HEK293 (cell line): ENCODE results near the gene MRPS10.

Source experiments
- AEBP2 ChIP-seq: fragments of 450-650 bp; formaldehyde crosslinking; IDR thresholded peaks from 2 replicates; pipeline ENCODE4 v1.5.1; 2016; ENCODE audit warnings: missing biosample characterization, missing genetic modification characterization, borderline replicate concordance
- CTCF ChIP-seq: fragments of 450-650 bp; formaldehyde crosslinking; IDR thresholded peaks from 2 replicates; pipeline ENCODE4 v1.5.1; 2016; ENCODE audit warnings: missing biosample characterization, missing genetic modification characterization
- RBAK ChIP-seq: fragments of 450-650 bp; formaldehyde crosslinking; IDR thresholded peaks from 2 replicates; pipeline ENCODE4 v1.5.1; 2016; ENCODE audit warnings: missing biosample characterization, missing genetic modification characterization
- TCF7L2 ChIP-seq: IDR thresholded peaks from 2 replicates; pipeline ENCODE4 v1.6.1; 2011; ENCODE audit warnings: low read depth, mild to moderate bottlenecking, inconsistent platforms, low read length, moderate library complexity, borderline replicate concordance
- ZBTB17 ChIP-seq: fragments of 450-650 bp; formaldehyde crosslinking; IDR thresholded peaks from 2 replicates; pipeline ENCODE4 v1.5.1; 2016; ENCODE audit warnings: missing biosample characterization, missing genetic modification characterization
- ZNF239 ChIP-seq: fragments of 450-650 bp; formaldehyde crosslinking; IDR thresholded peaks from 2 replicates; pipeline ENCODE4 v1.5.1; 2016; ENCODE audit warnings: missing biosample characterization, missing genetic modification characterization
- ZNF629 ChIP-seq: fragments of 450-650 bp; formaldehyde crosslinking; IDR thresholded peaks from 2 replicates; pipeline ENCODE4 v1.5.1; 2017; ENCODE audit warnings: missing biosample characterization, missing genetic modification characterization
- ZNF704 ChIP-seq: fragments of 450-650 bp; formaldehyde crosslinking; IDR thresholded peaks from 2 replicates; pipeline ENCODE4 v1.5.1; 2016; ENCODE audit warnings: missing biosample characterization, missing genetic modification characterization

GRCh38 chr6:42236682-42237473 lies 19.2 kb upstream of the MRPS10 start:
- no peak for TF ChIP-seq CTCF
- TF ChIP-seq AEBP2 (tag by site-specific recombination) = no peak
- TF ChIP-seq TCF7L2 = no peak
- no peak for TF ChIP-seq ZBTB17
- no peak for TF ChIP-seq RBAK
- TF ChIP-seq ZNF629 = no peak
- TF ChIP-seq ZNF239 (tag by site-specific recombination) = no peak
- no peak for TF ChIP-seq ZNF704
